Urinary bladder (tissue), 4 donors: Measurements from ENCODE around the gene ZNF236. TPM values are rescaled to one million over a fixed set of nuclear protein-coding genes. Genes with fewer than 3 reads are reported as not detected.
A peak's percentile ranks its signal among the peaks of the same experiment; 100 is the strongest.

Source experiments
- DNase-seq: peaks from one replicate; pipeline ENCODE4 v3.0.0-alpha.2; 2015; ENCODE audit errors: extremely low spot score
- H3K27ac ChIP-seq: one replicate; pipeline ENCODE4 v1.5.1; 2013; ENCODE audit warnings: low read depth, mild to moderate bottlenecking, moderate library complexity
- H3K36me3 ChIP-seq: one replicate; pipeline ENCODE4 v1.6.1; 2013; ENCODE audit warnings: mild to moderate bottlenecking, moderate library complexity; ENCODE audit not compliant: insufficient read depth
- H3K4me1 ChIP-seq: one replicate; pipeline ENCODE4 v1.6.1; 2013; ENCODE audit warnings: mild to moderate bottlenecking, moderate library complexity; ENCODE audit not compliant: insufficient read depth
- H3K4me3 ChIP-seq: one replicate; pipeline ENCODE4 v1.5.1; 2013; ENCODE audit warnings: low read depth, low read length
- WGBS: extraction: QIAGEN DNeasy Blood & Tissue Kit; methylation state at CpG from one replicate; pipeline ENCODE4 v1.1.7; 2013; 5-methylcytosine and 5-hydroxymethylcytosine counted together
- polyA plus RNA-seq: library from polyadenylated mRNA; stranded (reverse); fragments of 200-250 nt; gene quantifications from one replicate; pipeline ENCODE4 v1.2.3, GENCODE V29; 2013
- total RNA-seq: library from RNA; depleted of rRNA; stranded (reverse); fragments of >200 nt; gene quantifications from one replicate; pipeline ENCODE4 v1.2.3, GENCODE V29; 2014
- donor health status: healthy with polysubstance abuse.
- donor health status: healthy.

ZNF236 gene
- total and polyA plus RNA-seq, 2 donors: 4.0 to 24.7 TPM

GRCh38 chr18:76914796-76915195, 92.4 kb downstream of the ZNF236 start:
- Histone ChIP-seq H3K27ac (no peak overlapping the region), H3K36me3 (peaks cover 3% of the 10 kb centered on the region), H3K4me3 (no peak overlapping the region), H3K4me1 (no peaks in the 10 kb centered on the region)
- DNase-seq: no peak
- 43% methylated on average over 3 of the region's 3 CpGs for WGBS

- 56% methylated on average over 5 of the region's 5 CpGs for WGBS
- DNase-seq: no peak
- no peaks in the 10 kb centered on the region for H3K4me1 ChIP-seq
- H3K36me3 ChIP-seq: peaks cover 3% of the 10 kb centered on the region
- H3K4me3 ChIP-seq: no peak overlapping the region
- H3K27ac ChIP-seq: no peak overlapping the region
These were observed 93.1 kb downstream of the ZNF236 start for GRCh38 chr18:76915456-76915855.

- no peak for DNase-seq
- Histone ChIP-seq H3K36me3 (no peaks in the 10 kb centered on the region), H3K4me1 (no peaks in the 10 kb centered on the region), H3K27ac (no peak overlapping the region), H3K4me3 (no peak overlapping the region)
- 90% methylated on average over 5 of the region's 5 CpGs for WGBS
These were observed 98.6 kb downstream of the ZNF236 start for GRCh38 chr18:76920974-76921373.

DNA sequence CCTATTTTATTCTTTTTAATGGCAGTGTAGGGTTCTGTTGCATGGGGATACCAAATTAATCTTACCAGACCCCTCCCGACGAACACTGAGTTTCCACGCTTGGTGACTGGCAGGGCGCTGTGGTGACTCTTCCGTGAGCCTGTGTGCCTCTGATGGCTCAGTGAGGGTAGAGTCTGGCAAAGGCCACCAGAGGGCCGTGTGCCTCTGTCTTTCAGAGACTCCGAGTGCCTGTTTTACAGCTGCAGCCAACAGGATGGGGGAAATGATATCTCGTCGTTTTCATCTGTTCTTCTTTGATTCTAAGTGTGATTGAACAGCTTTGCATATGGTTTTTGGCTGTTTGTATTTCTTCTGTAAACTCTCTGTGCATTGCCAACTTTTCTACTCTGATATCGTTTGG, 99.8 kb downstream of the ZNF236 start:
- H3K36me3 ChIP-seq: no peaks in the 10 kb centered on the region
- H3K4me3 ChIP-seq: no peak overlapping the region
- no peak overlapping the region for H3K27ac ChIP-seq
- peak; percentile 11 for DNase-seq
- H3K4me1 ChIP-seq: no peaks in the 10 kb centered on the region
- WGBS: 57% methylated on average over 10 of the region's 10 CpGs

- peaks cover 2% of the 10 kb centered on the region for H3K36me3 ChIP-seq
- 74% methylated on average over 3 of the region's 3 CpGs for WGBS
These were observed 101.2 kb downstream of the ZNF236 start for GRCh38 chr18:76923485-76924085.

DNA sequence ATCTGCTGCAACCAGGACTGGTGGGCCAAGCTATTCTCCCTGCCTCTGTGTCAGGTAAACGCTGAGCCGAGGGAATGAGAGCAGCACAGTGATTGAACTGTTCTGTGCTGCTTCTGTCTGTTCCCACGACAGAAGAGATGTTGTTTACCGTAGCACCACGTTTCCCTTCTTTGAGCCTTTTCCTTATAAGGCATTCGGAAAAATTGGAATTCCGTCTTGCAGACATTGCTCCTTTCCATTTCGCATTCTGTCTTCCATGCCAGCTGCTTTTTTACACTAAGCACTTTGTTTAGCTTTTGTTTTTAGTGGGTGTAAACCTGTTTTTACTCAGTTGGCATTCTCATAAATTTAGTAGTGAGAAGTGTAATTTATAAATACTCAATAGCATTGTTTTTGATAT, 103.1 kb downstream of the ZNF236 start:
- Histone ChIP-seq H3K27ac (no peak overlapping the region), H3K4me3 (no peak overlapping the region), H3K4me1 (no peaks in the 10 kb centered on the region), H3K36me3 (peaks cover 2% of the 10 kb centered on the region)
- 90% methylated on average over 8 of the region's 8 CpGs for WGBS
- no peak for DNase-seq

More at GRCh38 chr18:76923485-76924085, 101.2 kb downstream of the ZNF236 start:
- DNase-seq: no peak
- no peaks in the 10 kb centered on the region for H3K4me1 ChIP-seq
- no peak overlapping the region for H3K4me3 ChIP-seq
- no peak overlapping the region for H3K27ac ChIP-seq

GRCh38 chr18:76927223-76927725, 104.9 kb downstream of the ZNF236 start:
- Histone ChIP-seq H3K4me1 (no peaks in the 10 kb centered on the region), H3K4me3 (no peak overlapping the region), H3K36me3 (peaks cover 2% of the 10 kb centered on the region), H3K27ac (no peak overlapping the region)
- no peak for DNase-seq
- WGBS: 95% methylated on average over 6 of the region's 6 CpGs

DNA sequence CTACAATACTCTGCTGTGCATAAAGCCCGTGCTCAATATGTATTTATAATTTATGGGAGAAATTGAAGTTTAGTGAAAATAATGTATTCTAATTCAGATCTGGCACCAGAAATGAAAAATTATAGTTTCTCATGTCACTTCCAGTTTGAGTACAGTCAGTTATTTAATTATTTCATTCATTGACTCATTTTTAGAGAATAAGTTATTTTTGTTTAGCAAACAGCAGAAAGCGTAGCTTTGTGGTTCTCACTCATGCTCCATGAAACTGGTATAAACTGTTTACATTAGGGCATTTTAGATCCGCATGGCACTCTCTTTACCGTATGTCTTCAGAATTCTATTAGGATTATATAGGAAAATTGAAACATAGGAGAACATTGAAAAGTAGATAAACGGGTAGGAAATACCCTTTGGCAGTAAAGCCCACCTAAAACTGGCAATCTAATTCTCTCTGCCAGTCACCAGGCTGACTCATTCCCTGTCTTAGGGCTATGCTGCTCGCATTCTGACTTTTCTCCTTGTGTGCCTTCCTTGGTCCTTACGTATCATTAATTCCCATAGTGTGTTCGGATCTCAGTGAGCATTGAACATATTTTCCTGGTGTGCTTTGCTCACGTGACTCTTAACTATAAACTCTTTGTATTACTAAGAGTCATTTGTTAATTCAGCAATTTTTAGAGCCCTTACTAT, 106.0 kb downstream of the ZNF236 start:
- Histone ChIP-seq H3K36me3 (peaks cover 2% of the 10 kb centered on the region), H3K4me3 (no peak overlapping the region), H3K4me1 (no peaks in the 10 kb centered on the region), H3K27ac (no peak overlapping the region)
- DNase-seq: no peak
- 88% methylated on average over 9 of the region's 9 CpGs for WGBS

DNA sequence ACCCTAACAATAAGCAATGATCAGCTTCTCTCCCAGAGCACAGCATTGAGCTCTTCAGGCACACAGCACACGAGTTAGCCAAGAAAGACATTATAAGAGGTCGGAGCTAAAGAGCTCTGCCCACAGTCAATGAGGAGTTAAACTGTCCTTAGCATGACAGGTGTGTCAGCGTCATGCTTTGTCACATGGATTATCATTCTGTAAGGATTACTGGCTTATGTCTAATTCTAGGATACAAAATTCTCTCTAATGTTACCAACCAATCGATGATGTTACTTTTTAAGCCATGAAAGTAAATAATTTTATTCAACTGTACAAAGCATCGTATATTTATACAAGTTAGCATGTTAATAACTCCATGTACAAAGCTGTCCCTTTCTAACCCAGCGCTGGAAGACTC, 108.8 kb downstream of the ZNF236 start:
- 92% methylated on average over 6 of the region's 6 CpGs for WGBS
- Histone ChIP-seq H3K4me1 (no peaks in the 10 kb centered on the region), H3K27ac (no peak overlapping the region), H3K4me3 (no peak overlapping the region), H3K36me3 (peaks cover 2% of the 10 kb centered on the region)
- DNase-seq: no peak

DNA sequence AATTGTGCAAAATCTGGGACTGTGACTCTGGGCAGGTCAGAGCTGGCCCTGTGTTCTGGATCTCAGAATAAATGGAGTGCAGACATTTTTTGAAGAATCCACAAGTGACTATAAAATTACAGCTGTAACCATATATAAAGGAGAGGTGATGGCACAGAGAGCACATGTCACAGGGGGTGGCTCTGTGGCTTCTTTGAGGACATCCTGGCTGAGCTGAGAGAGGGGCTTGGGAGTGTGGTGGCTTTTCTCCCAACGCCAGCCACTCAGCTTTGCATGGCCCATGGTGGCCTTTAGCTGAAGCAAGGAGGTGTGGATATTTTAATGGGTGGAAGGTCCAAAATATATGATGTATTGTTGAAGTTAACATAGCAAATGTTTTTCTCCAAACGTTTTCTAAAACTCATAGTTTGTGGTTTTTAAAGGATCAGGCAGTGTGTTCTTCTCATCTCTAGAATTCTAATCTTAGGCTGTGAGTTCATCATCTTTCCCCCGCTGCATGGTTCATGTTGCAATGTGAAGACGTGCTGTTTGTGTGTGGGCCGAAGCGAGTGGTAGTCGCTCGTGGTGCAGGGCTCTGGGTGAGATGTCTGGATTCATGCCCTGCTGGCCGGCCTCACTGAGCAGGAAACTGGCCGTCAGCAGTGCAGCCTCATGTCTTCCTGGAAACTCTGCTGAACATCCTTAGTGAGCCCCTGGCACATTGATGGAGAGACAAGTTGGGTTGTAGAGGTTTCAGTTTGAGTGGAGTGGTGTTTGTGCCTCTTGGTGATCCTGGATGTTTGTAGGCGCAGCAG, 109.9 kb downstream of the ZNF236 start:
- Histone ChIP-seq H3K36me3 (peaks cover 2% of the 10 kb centered on the region), H3K27ac (no peak overlapping the region), H3K4me1 (no peaks in the 10 kb centered on the region), H3K4me3 (no peak overlapping the region)
- WGBS: 77% methylated on average over 11 of the region's 11 CpGs
- no peak for DNase-seq

DNA sequence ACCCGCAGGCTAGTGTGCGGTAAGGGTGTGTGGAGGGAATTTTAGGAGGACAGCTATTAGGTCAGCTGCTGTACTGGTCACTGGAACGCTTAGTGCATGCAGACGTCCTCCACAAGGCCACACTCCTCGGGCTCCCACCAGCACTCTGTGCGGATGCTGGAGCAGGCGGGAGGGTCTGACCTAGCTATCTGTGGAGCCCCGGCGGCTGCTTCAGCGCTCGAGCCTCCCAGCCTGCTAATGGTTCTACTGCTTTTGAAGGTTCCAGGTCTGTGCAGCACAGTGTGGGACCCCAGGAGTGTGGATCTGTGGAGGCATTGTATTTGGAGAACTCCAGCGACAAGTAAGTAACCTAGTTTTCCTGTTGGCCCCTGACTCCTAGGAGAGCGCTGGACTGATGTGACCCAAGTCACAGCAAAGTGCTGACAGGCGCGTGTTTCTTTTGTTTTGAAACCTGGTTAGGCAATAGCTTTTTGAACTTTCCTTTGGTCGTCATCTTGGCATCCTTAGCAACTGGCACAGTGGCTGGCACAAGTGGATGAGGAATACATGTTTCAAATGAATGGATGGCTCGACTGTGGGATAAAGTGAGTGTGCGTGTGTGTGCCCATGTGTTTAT, 113.5 kb downstream of the ZNF236 start:
- H3K36me3 ChIP-seq: no peaks in the 10 kb centered on the region
- WGBS: 94% methylated on average over 18 of the region's 18 CpGs

GRCh38 chr18:76936877-76937276, 114.5 kb downstream of the ZNF236 start:
- no peak for DNase-seq
- H3K4me1 ChIP-seq: no peaks in the 10 kb centered on the region
- no peak overlapping the region for H3K4me3 ChIP-seq
- WGBS: 98% methylated on average over 11 of the region's 11 CpGs
- no peak overlapping the region for H3K27ac ChIP-seq
- no peaks in the 10 kb centered on the region for H3K36me3 ChIP-seq

More for the DNA sequence above, 113.5 kb downstream of the ZNF236 start:
- DNase-seq: no peak
- Histone ChIP-seq H3K4me3 (no peak overlapping the region), H3K4me1 (no peaks in the 10 kb centered on the region), H3K27ac (no peak overlapping the region)

DNA sequence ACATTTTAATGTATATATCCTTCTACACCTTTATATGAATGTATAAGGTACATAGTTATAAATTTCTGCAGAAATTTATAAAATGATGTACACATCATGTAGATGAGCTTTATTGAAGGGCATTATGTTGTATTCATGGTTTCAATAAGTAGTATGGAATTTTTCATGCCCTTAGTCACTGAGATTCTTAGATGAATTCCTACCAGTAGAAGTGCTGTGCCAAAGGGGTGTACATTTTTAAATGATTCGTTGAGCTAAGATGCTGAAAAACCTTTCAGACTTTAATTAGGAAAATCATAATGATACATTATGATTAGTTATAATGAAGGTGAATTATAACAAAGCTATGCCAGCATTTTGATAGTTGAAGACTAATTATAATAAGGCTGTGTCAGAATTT, 115.2 kb downstream of the ZNF236 start:
- no peak overlapping the region for H3K27ac ChIP-seq
- H3K36me3 ChIP-seq: no peaks in the 10 kb centered on the region
- H3K4me3 ChIP-seq: no peak overlapping the region
- DNase-seq: no peak
- no peaks in the 10 kb centered on the region for H3K4me1 ChIP-seq
- WGBS: 85% methylated on average over 1 of the region's 1 CpG
